Measurements from ENCODE around the gene PLEKHH1. TPM values are rescaled to one million over a fixed set of nuclear protein-coding genes. Genes with fewer than 3 reads are reported as not detected.

PLEKHH1 gene
- total and polyA plus RNA-seq, 7 donors = 1.1 to 4.5 (median 2.5) TPM

DNA sequence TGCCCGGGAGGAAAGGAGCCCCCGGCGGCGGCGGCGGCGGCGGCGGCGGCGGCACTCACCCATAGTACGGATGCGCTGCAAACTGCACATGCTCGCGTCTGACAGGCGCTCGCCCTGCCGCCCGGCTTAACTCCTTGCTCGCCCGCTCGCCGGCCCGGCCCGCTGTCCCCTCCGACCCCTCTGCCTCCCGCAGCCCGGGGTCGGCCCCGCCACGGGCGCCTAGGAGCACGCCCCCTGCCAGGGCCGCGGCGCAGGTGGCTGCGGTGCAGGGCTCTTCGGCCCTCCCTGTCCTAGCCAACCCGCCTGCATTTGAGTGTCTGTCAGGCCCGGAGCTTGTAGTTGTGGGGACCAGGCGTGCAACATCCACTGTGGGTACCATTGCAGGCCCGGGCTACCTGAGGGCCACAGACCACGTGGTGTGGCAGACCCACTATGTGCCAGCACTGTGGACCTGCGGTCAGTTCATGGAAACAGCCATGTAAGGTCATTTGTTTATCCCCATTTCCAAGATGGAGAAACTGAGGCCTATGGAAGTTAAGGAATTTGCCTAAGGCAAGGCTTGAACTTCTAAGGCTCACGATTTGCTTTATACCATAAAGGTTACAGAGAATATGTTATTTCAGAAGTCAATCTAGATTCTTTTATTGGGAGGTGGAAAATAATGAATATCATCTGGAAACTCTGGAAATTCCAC lies 17.6 kb upstream of the PLEKHH1 start:
- Histone ChIP-seq H3K4me3 (peak overlapping the region; percentile 93), H3K27ac (no peak overlapping the region)

DNA sequence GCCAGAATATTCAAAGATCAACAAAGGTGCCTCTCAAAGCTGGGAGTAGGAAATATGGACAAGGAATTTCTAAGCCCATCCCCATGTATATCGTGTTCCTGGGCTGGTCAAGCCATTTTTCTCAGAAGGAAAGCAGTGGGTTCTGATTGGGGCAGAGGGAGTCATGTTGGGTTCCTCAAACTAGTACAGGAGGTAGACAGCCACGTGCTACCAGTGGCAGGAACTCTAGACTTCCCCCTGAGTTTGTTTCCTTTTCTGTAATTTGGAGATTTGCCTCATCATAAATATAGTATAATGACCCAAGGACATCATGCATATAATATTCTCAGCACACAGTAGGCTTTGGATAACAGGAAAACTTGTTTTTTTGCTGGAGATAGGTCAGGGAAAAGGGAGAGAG lies 16.4 kb upstream of the PLEKHH1 start:
- H3K4me1 ChIP-seq = no peaks in the 10 kb centered on the region
- no peak overlapping the region for H3K4me3 ChIP-seq
- H3K9me3 ChIP-seq = no peaks in the 10 kb centered on the region
- DNase-seq = no peak
- H3K36me3 ChIP-seq (ENCODE audit: insufficient read depth in 1 of 2, low read depth in 1 of 2) = no peaks in the 10 kb centered on the region
- peak in 1 of 4 donors; percentile 4 for ATAC-seq
- H3K27me3 ChIP-seq (ENCODE audit: insufficient read depth in 3 of 3, low read length in 2 of 3) = peaks cover 0 to under 1% (median 0%) of the 10 kb centered on the region in 3 donors
- WGBS, 3 donors = 35 to 67% (median 48%) methylated on average over 2 of the region's 2 CpGs
- TF ChIP-seq, protein P1, sequence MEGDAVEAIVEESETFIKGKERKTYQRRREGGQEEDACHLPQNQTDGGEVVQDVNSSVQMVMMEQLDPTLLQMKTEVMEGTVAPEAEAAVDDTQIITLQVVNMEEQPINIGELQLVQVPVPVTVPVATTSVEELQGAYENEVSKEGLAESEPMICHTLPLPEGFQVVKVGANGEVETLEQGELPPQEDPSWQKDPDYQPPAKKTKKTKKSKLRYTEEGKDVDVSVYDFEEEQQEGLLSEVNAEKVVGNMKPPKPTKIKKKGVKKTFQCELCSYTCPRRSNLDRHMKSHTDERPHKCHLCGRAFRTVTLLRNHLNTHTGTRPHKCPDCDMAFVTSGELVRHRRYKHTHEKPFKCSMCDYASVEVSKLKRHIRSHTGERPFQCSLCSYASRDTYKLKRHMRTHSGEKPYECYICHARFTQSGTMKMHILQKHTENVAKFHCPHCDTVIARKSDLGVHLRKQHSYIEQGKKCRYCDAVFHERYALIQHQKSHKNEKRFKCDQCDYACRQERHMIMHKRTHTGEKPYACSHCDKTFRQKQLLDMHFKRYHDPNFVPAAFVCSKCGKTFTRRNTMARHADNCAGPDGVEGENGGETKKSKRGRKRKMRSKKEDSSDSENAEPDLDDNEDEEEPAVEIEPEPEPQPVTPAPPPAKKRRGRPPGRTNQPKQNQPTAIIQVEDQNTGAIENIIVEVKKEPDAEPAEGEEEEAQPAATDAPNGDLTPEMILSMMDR (IDR thresholded peaks at IDR 0.05) = no peak
- intact Hi-C loops (cut with DNase I) = no loop called here
- no peak overlapping the region for H3K27ac ChIP-seq

More for the DNA sequence above, 17.6 kb upstream of the PLEKHH1 start:
- H3K9me3 ChIP-seq = no peaks in the 10 kb centered on the region
- ATAC-seq (peak; percentile 18 to 36 (median 30)), DNase-seq (peak in 1 of 2 donors; percentile 49)
- no peaks in the 10 kb centered on the region for H3K36me3 ChIP-seq (ENCODE audit: insufficient read depth in 1 of 2, low read depth in 1 of 2)
- no peaks in the 10 kb centered on the region for H3K4me1 ChIP-seq
- intact Hi-C loops (cut with DNase I) = no loop called here
- 8 to 16% (median 14%) methylated on average over 32 to 45 of the region's 45 CpGs for WGBS, 3 donors
- no peaks in the 10 kb centered on the region for H3K27me3 ChIP-seq (ENCODE audit: insufficient read depth in 3 of 3, low read length in 2 of 3)
- TF ChIP-seq, protein P1 (IDR thresholded peaks at IDR 0.05) = no peak

DNA sequence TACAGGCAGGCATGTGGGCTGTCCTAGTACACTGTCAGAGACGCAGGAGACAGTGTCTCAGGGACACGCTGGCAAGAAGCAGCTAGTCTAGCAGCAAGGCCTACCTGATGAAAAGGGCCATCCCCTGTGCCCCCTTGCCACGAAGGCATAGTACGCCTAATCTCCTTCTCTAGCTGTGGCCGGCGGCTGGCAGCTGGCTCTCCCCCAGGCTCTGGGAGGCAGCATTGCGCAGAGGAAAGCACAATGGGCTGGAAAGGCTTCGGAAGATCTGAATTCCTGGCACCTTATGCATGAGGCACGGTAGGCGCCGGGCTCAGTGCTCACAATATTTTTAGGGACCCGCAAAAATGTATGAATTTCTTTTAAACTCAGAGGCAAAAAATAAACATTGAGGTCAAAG lies 16.0 kb upstream of the PLEKHH1 start:
- ATAC-seq (peak in 3 of 4 donors; percentile 41 to 69 (median 64)), DNase-seq (no peak)
- TF ChIP-seq, protein P1 (IDR thresholded peaks at IDR 0.05) = no peak
- peaks cover 0 to 1% (median 0%) of the 10 kb centered on the region in 3 donors for H3K27me3 ChIP-seq (ENCODE audit: insufficient read depth in 3 of 3, low read length in 2 of 3)
- intact Hi-C loops (cut with DNase I) = no loop called here
- H3K4me3 ChIP-seq = no peak overlapping the region
- no peaks in the 10 kb centered on the region for H3K36me3 ChIP-seq (ENCODE audit: insufficient read depth in 1 of 2, low read depth in 1 of 2)
- no peaks in the 10 kb centered on the region for H3K9me3 ChIP-seq
- 18 to 23% (median 20%) methylated on average over 12 of the region's 12 CpGs for WGBS, 3 donors
- no peak overlapping the region for H3K27ac ChIP-seq
- H3K4me1 ChIP-seq = no peaks in the 10 kb centered on the region

- H3K4me3 ChIP-seq = no peak overlapping the region
- H3K36me3 ChIP-seq (ENCODE audit: insufficient read depth in 1 of 2, low read depth in 1 of 2) = no peaks in the 10 kb centered on the region
- DNase-seq (no peak), ATAC-seq (no peak)
- H3K9me3 ChIP-seq = no peaks in the 10 kb centered on the region
- peaks cover 0 to 6% (median 1%) of the 10 kb centered on the region in 3 donors for H3K27me3 ChIP-seq (ENCODE audit: insufficient read depth in 3 of 3, low read length in 2 of 3)
- no peaks in the 10 kb centered on the region for H3K4me1 ChIP-seq
- TF ChIP-seq, protein P1 (IDR thresholded peaks at IDR 0.05) = no peak
- WGBS, 3 donors = 81 to 91% (median 85%) methylated on average over 5 of the region's 5 CpGs
- intact Hi-C loops (cut with DNase I) = no loop called here
- no peak overlapping the region for H3K27ac ChIP-seq
Observed at GRCh38 chr14:67519406-67519805, 13.7 kb upstream of the PLEKHH1 start.
